IMR-90 (cell line): ENCODE results near the gene KLHL17. TPM values are rescaled to one million over a fixed set of nuclear protein-coding genes. Genes with fewer than 3 reads are reported as not detected.

ENCODE experiments used
- ATAC-seq: fragments of 200-7000 bp; cut with Tn5 transposase; 2 replicates; pipeline ENCODE4 v1.9.1; 2020; ENCODE audit warnings: low read depth, mild to moderate bottlenecking, moderate library complexity
- BruUV-seq: library from RNA; stranded (reverse); fragments of 400-500 nt; replicated peaks from 2 replicates; lab custom pipeline; 2021; lab: Mats Ljungman, UMichigan
- CTCF ChIA-PET: fragments of 300-600 bp; formaldehyde crosslinking; extraction: SDS; loops from one replicate; lab custom pipeline; 2021; ENCODE audit warnings: antibody characterized with exemption; lab: Yijun Ruan, JAX
- POLR2A ChIA-PET: fragments of 300-600 bp; sonication (Branson Sonifier 250); formaldehyde crosslinking; loops from one replicate; lab custom pipeline; 2022; ENCODE audit warnings: antibody characterized with exemption; ENCODE audit not compliant: unreplicated experiment; lab: Charles Lee
- DNase-seq: peaks from one replicate; pipeline ENCODE4 v3.0.0; 2013
- H2AFZ ChIP-seq: replicated peaks from 2 replicates; pipeline ENCODE3; 2013; ENCODE audit warnings: low read length, mild to moderate bottlenecking; ENCODE audit not compliant: poor library complexity
- H2AK5ac ChIP-seq: 2 replicates; pipeline ENCODE4 v1.6.1; 2013; ENCODE audit warnings: low read depth, low read length, inconsistent platforms
- H2AK9ac ChIP-seq: replicated peaks from 2 replicates; pipeline ENCODE3; 2013; ENCODE audit warnings: mild to moderate bottlenecking, low read depth, low read length, moderate library complexity; ENCODE audit not compliant: poor library complexity
- H2BK120ac ChIP-seq: 2 replicates; pipeline ENCODE4 v1.6.1; 2013; ENCODE audit warnings: low read depth, low read length, inconsistent platforms
- H2BK15ac ChIP-seq: 3 replicates; pipeline ENCODE4 v1.6.1; 2013; ENCODE audit warnings: low read depth, low read length, inconsistent platforms
- H2BK20ac ChIP-seq: 2 replicates; pipeline ENCODE4 v1.6.1; 2013; ENCODE audit warnings: low read depth, mild to moderate bottlenecking, inconsistent platforms, low read length, moderate library complexity
- H2BK5ac ChIP-seq: 2 replicates; pipeline ENCODE4 v1.6.1; 2013; ENCODE audit warnings: mild to moderate bottlenecking, low read depth, low read length, inconsistent platforms; ENCODE audit not compliant: poor library complexity, severe bottlenecking
- H3K14ac ChIP-seq: replicated peaks from 2 replicates; pipeline ENCODE4 v1.6.1; 2013; ENCODE audit warnings: low read depth, low read length, inconsistent platforms
- H3K18ac ChIP-seq: 2 replicates; pipeline ENCODE4 v1.6.1; 2013; ENCODE audit warnings: low read depth, low read length, control low read depth
- H3K23ac ChIP-seq: 2 replicates; pipeline ENCODE4 v1.6.1; 2013; ENCODE audit warnings: low read depth, low read length, inconsistent platforms
- H3K27ac ChIP-seq: 2 replicates; pipeline ENCODE4 v1.5.1; 2013; ENCODE audit warnings: mild to moderate bottlenecking, control low read depth, low read length; ENCODE audit not compliant: insufficient read depth
- H3K27me3 ChIP-seq: 2 replicates; pipeline ENCODE4 v1.6.1; 2013; ENCODE audit warnings: low read length; ENCODE audit not compliant: control insufficient read depth, insufficient read depth
- H3K36me3 ChIP-seq: 2 replicates; pipeline ENCODE4 v1.6.1; 2013; ENCODE audit warnings: low read length, mixed read lengths; ENCODE audit not compliant: control insufficient read depth, insufficient read depth
- H3K4ac ChIP-seq: 2 replicates; pipeline ENCODE4 v1.6.1; 2013; ENCODE audit warnings: low read depth, low read length, inconsistent platforms
- H3K4me1 ChIP-seq: 2 replicates; pipeline ENCODE4 v1.6.1; 2013; ENCODE audit warnings: low read length, mixed read lengths; ENCODE audit not compliant: control insufficient read depth, insufficient read depth
- H3K4me2 ChIP-seq: 2 replicates; pipeline ENCODE4 v1.6.1; 2013; ENCODE audit warnings: low read depth, mild to moderate bottlenecking, control low read depth, low read length, moderate library complexity
- H3K4me3 ChIP-seq: 2 replicates; pipeline ENCODE4 v1.5.1; 2013; ENCODE audit warnings: low read depth, mild to moderate bottlenecking, control low read depth, low read length, moderate library complexity; ENCODE audit not compliant: insufficient read depth
- H3K56ac ChIP-seq: 2 replicates; pipeline ENCODE4 v1.6.1; 2013; ENCODE audit warnings: low read length, inconsistent platforms; ENCODE audit not compliant: insufficient read depth; ENCODE audit errors: extremely low read depth
- H3K79me1 ChIP-seq, 2 experiments: 2 replicates each; pipeline ENCODE4 v1.6.1; 2013; ENCODE audit warnings: low read length in 2 of 2, inconsistent platforms in 1 of 2, low read depth in 1 of 2
- H3K9ac ChIP-seq: 2 replicates; pipeline ENCODE4 v1.6.1; 2013; ENCODE audit warnings: low read depth, low read length, control low read depth
- H3K9me1 ChIP-seq: 2 replicates; pipeline ENCODE4 v1.6.1; 2013; ENCODE audit warnings: low read length, inconsistent platforms; ENCODE audit not compliant: insufficient read depth
- H3K9me3 ChIP-seq: 2 replicates; pipeline ENCODE4 v1.6.1; 2013; ENCODE audit warnings: low read length; ENCODE audit not compliant: control insufficient read depth, insufficient read depth
- H4K20me1 ChIP-seq: 2 replicates; pipeline ENCODE4 v1.6.1; 2013; ENCODE audit warnings: low read length, inconsistent platforms; ENCODE audit not compliant: insufficient read depth
- H4K5ac ChIP-seq: 2 replicates; pipeline ENCODE4 v1.6.1; 2013; ENCODE audit warnings: mild to moderate bottlenecking, low read depth, low read length, control low read depth
- H4K8ac ChIP-seq, 2 experiments: 2 replicates each; pipeline ENCODE4 v1.6.1; 2013; ENCODE audit warnings: low read depth in 2 of 2, low read length in 2 of 2, control low read depth in 1 of 2, inconsistent platforms in 1 of 2
- H4K91ac ChIP-seq: 2 replicates; pipeline ENCODE4 v1.6.1; 2013; ENCODE audit warnings: low read depth, low read length, inconsistent platforms; ENCODE audit not compliant: insufficient read depth
- BHLHE40 ChIP-seq: fragments of 150-350 bp; IDR thresholded peaks from 2 replicates; pipeline ENCODE4 v1.6.1; 2016; ENCODE audit warnings: mild to moderate bottlenecking, low read depth, low read length
- CEBPB ChIP-seq: IDR thresholded peaks from 2 replicates; pipeline ENCODE4 v1.6.1; 2012; ENCODE audit warnings: low read depth, low read length, improper control_type of control experiment
- CHD1 ChIP-seq: IDR thresholded peaks from 2 replicates; pipeline ENCODE4 v1.6.1; 2012; ENCODE audit warnings: low read depth, low read length, improper control_type of control experiment
- CTCF ChIP-seq: conservative IDR thresholded peaks from 2 replicates; pipeline ENCODE4 v1.5.1; 2012; ENCODE audit warnings: mild to moderate bottlenecking, low read depth, low read length, improper control_type of control experiment
- ELK1 ChIP-seq: fragments of 150-350 bp; IDR thresholded peaks from 2 replicates; pipeline ENCODE4 v1.6.1; 2016; ENCODE audit warnings: low read depth, mild to moderate bottlenecking, low read length, moderate library complexity, borderline replicate concordance
- FOS ChIP-seq: fragments of 150-350 bp; IDR thresholded peaks from 2 replicates; pipeline ENCODE4 v1.6.1; 2016; ENCODE audit warnings: low read depth, low read length
- MAFK ChIP-seq: IDR thresholded peaks from 2 replicates; pipeline ENCODE4 v1.6.1; 2012; ENCODE audit warnings: low read depth, low read length, improper control_type of control experiment
- MAZ ChIP-seq: IDR thresholded peaks from 2 replicates; pipeline ENCODE4 v1.6.1; 2012; ENCODE audit warnings: low read depth, mild to moderate bottlenecking, low read length, improper control_type of control experiment, moderate library complexity, borderline replicate concordance
- MXI1 ChIP-seq: IDR thresholded peaks from 2 replicates; pipeline ENCODE4 v1.6.1; 2012; ENCODE audit warnings: low read depth, mild to moderate bottlenecking, low read length, moderate library complexity, borderline replicate concordance
- NFE2L2 ChIP-seq: fragments of 150-350 bp; IDR thresholded peaks from 2 replicates; pipeline ENCODE4 v1.6.1; 2016; ENCODE audit warnings: low read depth, mild to moderate bottlenecking, low read length
- POLR2A ChIP-seq: IDR thresholded peaks from 2 replicates; pipeline ENCODE4 v1.6.1; 2012; ENCODE audit warnings: mild to moderate bottlenecking, low read depth, low read length
- RAD21 ChIP-seq: IDR thresholded peaks from 2 replicates; pipeline ENCODE4 v1.6.1; 2012; ENCODE audit warnings: low read length, improper control_type of control experiment
- RCOR1 ChIP-seq: IDR thresholded peaks from 2 replicates; pipeline ENCODE4 v1.6.1; 2012; ENCODE audit warnings: mild to moderate bottlenecking, low read length, improper control_type of control experiment; ENCODE audit not compliant: insufficient replicate concordance
- RFX5 ChIP-seq: IDR thresholded peaks from 2 replicates; pipeline ENCODE4 v1.8.0; 2012; ENCODE audit warnings: low read depth, mild to moderate bottlenecking, low read length, moderate library complexity
- SMC3 ChIP-seq: fragments of 150-350 bp; IDR thresholded peaks from 2 replicates; pipeline ENCODE4 v1.6.1; 2016; ENCODE audit warnings: low read depth, mild to moderate bottlenecking, antibody characterized with exemption, low read length, moderate library complexity
- USF2 ChIP-seq: fragments of 150-350 bp; IDR thresholded peaks from 2 replicates; pipeline ENCODE4 v1.6.1; 2017; ENCODE audit warnings: mild to moderate bottlenecking, antibody characterized with exemption, low read length, low read depth
- WGBS, 2 experiments: methylation state at CpG; one replicate each; pipeline versions ENCODE4 v1.1.5 to v1.1.7; 2013; ENCODE audit warnings: missing lambda C conversion rate in 2 of 2; ENCODE audit not compliant: insufficient read length in 1 of 2; ENCODE audit errors: extremely low coverage in 2 of 2; 5-methylcytosine and 5-hydroxymethylcytosine counted together
- dilution Hi-C: fragments of 300-500 bp; cut with HindIII; formaldehyde crosslinking; loops from one replicate; pipeline ENCODE4 v1.14.3; 2018; ENCODE audit warnings: low sequenced_read_pairs; ENCODE audit not compliant: unreplicated experiment
- in situ Hi-C: fragments of 300-500 bp; cut with MboI; formaldehyde crosslinking; loops from 3 replicates; pipeline ENCODE4 v1.14.3; 2019; ENCODE audit warnings: low sequenced_read_pairs, inconsistent platforms, mixed read lengths
- intact Hi-C: fragments of 100-400 bp; cut with micrococcal nuclease; formaldehyde crosslinking; loops from 2 replicates; pipeline ENCODE4 v1.10.0; 2022
- polyA plus RNA-seq, 3 experiments: library from polyadenylated mRNA; depleted of rRNA; stranded (reverse); fragments of >200 nt; gene quantifications; 2 replicates each; pipeline ENCODE4 v1.2.3, GENCODE V29; 2012; ENCODE audit warnings: low replicate concordance in 1 of 3
- total RNA-seq: library from RNA; depleted of rRNA; stranded (reverse); fragments of >200 nt; gene quantifications from 2 replicates; pipeline ENCODE4 v1.2.3, GENCODE V29; 2012

Gene KLHL17
- total and polyA plus RNA-seq, 2 of the 4 experiments (the other 2 are of a cell fraction): 3.4 to 41.0 TPM

GRCh38 chr1:927748-928147 is 32.6 kb upstream of the KLHL17 start:
- DNase-seq: no peak
- ChIA-PET CTCF (no interaction called here), POLR2A (no interaction called here)
- H3K18ac ChIP-seq: no peak overlapping the region
- H3K4me2 ChIP-seq: no peak overlapping the region
- no peak overlapping the region for H2BK15ac ChIP-seq
- no CpG with 5 or more reads among the region's 10 CpGs for WGBS, 2 experiments
- no peaks in the 10 kb centered on the region for H3K9me3 ChIP-seq
- no peak overlapping the region for H3K27ac ChIP-seq
- H3K14ac ChIP-seq: no peak overlapping the region
- TF ChIP-seq SMC3: no peak
- TF ChIP-seq POLR2A: no peak
- TF ChIP-seq BHLHE40: no peak
- TF ChIP-seq CTCF: no peak
- no peak for TF ChIP-seq RCOR1
- TF ChIP-seq MXI1: no peak
- no peak for TF ChIP-seq MAZ
- no peak for TF ChIP-seq MAFK
- TF ChIP-seq RAD21: no peak
- no peak for TF ChIP-seq RFX5
- no peak for TF ChIP-seq CEBPB
- TF ChIP-seq FOS: no peak
- TF ChIP-seq USF2: no peak
- TF ChIP-seq ELK1: no peak
- TF ChIP-seq CHD1: no peak
- no peak for TF ChIP-seq NFE2L2
- no peak overlapping the region for H2AK5ac ChIP-seq
- no TSS peak for BruUV-seq
- peaks cover 10% of the 10 kb centered on the region for H4K20me1 ChIP-seq
- H3K4ac ChIP-seq: no peak overlapping the region
- ATAC-seq: no peak
- H4K91ac ChIP-seq: no peak overlapping the region
- H3K56ac ChIP-seq: no peak overlapping the region
- H3K4me1 ChIP-seq: peaks cover 5% of the 10 kb centered on the region; the same call in 1 of the 2 replicates
- intact Hi-C loops (no loop called here), dilution Hi-C loops (no loop called here), in situ Hi-C loops (no loop called here)
- no peak overlapping the region for H4K8ac ChIP-seq
- no peak overlapping the region for H3K4me3 ChIP-seq
- H2BK20ac ChIP-seq: no peak overlapping the region
- no peaks in the 10 kb centered on the region for H3K9me1 ChIP-seq
- peaks cover 0 to 15% of the 10 kb centered on the region in 2 experiments; a peak in 2 of 4 replicates for H3K79me1 ChIP-seq
- no peak overlapping the region for H4K5ac ChIP-seq
- H3K23ac ChIP-seq: no peak overlapping the region
- no peak overlapping the region for H2AK9ac ChIP-seq
- H2BK5ac ChIP-seq: no peak overlapping the region
- H2AFZ ChIP-seq: no peak overlapping the region
- no peaks in the 10 kb centered on the region for H3K27me3 ChIP-seq
- H3K36me3 ChIP-seq: peaks cover 9% of the 10 kb centered on the region
- no peak overlapping the region for H2BK120ac ChIP-seq
- H3K9ac ChIP-seq: no peak overlapping the region
